ENCODE data around the gene METRNL.
"Not testable (repeated sequence)": the region's sequence is repeated elsewhere in the genome, so short reads cannot be mapped to it uniquely, and the experiment has no call there.

METRNL gene

GRCh38 chr17:83138820-83139219 lies 59.4 kb downstream of the METRNL start:
- DNase-seq = no peak

- DNase-seq = not testable (repeated sequence)
Observed at GRCh38 chr17:83139541-83140248, 60.3 kb downstream of the METRNL start.

- not testable (repeated sequence) for DNase-seq
Observed at GRCh38 chr17:83140249-83140566, 60.8 kb downstream of the METRNL start.

GRCh38 chr17:83142619-83143018 lies 63.2 kb downstream of the METRNL start:
- DNase-seq = no peak

GRCh38 chr17:83143817-83144231 lies 64.4 kb downstream of the METRNL start:
- no peak for DNase-seq
